ENCODE results near the gene MICAL1.

Gene MICAL1

DNA sequence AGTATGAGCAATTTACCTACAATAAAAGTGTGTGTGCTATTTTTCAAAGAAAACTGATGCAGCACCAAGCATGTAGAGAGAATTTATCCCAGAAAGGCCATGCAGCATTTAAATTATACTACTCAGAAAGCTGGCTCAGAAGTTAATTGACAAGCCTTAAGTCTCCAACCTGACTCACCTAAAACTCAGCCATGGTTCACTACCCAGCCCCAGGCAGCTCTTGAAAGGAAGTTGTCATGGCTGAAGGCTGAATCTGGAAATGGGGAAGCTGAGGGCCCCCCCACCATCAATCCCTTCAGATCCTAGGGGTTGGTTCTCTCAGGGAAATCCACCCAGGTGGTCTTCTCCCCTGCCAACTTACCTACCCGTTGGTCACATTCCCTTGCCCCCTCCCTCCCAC is 34.8 kb downstream of the MICAL1 start:
- DNase-seq, result no peak

DNA sequence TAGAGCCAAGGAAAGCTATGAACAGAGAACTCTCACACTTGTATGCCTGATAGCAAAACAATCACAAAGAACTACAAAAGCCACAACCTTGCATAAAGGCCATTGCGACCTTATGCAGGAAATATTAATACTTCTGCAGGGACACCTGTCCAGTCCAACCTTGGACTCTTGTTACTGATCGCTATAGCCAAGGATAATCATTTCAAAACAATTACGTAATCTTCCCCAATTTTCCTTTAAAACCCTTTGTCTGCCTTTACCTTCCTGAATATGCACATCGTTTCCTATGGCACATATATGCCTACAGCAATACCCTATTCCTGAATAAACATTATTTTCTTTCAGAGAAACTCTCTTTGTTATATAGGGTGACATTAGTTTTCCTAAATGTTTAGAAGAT is 37.9 kb downstream of the MICAL1 start:
- no peak for DNase-seq

DNA sequence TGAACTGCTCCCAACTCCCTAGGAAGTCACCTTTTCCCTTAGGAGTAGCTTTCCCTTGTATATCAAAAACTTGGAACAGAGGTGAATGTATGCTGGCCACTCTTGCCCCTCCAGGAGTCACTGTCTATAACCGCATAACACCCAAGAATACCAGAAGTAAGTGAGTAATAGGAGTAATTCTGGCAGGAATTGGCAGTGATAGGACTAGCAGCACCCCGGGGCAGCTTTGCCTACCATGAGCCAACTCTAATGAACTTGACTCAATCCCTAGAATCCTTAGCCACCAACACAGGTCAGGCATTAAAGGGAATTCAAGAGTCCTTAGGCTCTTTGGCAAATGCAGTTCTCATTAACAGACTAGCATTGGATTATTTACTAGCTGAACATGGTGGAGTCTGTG is 44.5 kb downstream of the MICAL1 start:
- no peak for DNase-seq

DNA sequence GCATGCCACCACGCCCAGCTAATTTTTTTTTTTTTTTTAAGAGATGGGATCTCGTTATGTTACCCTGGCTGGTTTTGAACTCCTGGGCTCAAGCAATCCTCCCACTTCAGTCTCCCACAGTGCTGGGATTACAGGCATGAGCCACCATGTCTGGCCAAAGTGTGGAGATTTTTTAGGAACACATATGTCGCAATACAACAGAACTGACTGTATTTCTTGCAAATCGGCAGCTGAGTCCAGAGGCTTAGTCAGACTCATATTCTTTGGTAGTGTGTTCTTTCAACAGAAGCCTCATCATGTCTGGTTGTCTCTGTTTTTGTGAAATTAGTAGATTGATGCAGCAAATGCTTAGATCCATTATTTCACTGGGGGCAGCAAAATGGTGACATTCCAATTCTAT is 49.4 kb downstream of the MICAL1 start:
- DNase-seq, result no peak

DNA sequence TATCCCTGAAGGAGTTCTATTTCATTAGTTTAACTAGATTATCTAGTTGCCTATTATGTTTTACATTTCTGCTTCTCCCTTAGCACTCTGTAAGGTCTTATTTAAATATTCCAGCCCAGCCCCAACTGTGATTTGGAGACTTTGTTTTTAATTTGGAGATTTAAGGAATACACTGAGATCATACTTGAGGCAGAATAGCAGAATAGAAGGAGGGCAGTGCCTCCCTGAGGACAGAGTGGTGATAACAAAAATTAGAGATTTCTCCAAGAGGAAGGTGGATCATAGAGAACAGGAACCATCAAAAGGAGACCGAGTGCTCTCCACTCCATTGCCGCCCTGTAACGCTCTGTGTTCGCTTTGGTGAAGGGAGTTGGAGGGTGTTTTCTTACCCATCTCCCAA is 58.6 kb downstream of the MICAL1 start:
- no peak for DNase-seq

DNA sequence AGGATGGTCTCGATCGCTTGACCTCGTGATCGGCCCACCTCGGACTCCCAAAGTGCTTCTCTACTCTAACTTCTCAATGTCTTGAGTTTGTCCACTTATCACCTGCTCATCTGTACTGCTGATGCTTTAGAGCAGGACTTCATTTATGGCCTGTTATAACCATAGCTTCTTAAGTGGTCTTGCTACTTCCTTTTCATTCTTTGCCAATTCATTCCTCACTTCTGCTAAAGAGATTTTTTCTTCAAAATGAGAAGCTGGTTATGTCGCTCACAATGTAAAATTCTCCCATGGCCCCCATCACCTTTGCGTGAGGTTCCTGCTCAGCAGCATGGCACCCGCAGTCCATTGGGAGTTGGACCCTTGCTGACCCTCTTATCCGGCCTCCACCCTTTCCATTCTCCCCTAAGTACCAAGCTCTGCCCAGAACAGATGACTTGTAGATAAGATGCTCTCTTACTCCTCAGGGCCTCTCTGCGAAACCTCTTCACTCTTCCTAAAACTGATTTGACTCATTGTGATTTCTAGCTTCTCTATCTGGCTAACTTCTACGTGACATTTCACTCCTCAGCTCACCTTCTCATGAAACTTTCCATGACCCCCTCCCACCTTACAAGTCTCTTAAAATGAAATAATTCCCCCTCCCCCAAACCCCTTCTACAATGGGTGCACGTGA is 59.4 kb downstream of the MICAL1 start:
- no peak for DNase-seq
